Hematopoietic multipotent progenitor cell (in vitro differentiated cells): ENCODE measurements around the gene ARHGAP22. TPM values are rescaled to one million over a fixed set of nuclear protein-coding genes. Genes with fewer than 3 reads are reported as not detected.

Experiments used
- DNase-seq, 3 donors: peaks; one replicate each; pipeline ENCODE4 v3.0.0-alpha.2; 2011 to 2015; ENCODE audit warnings: low read depth in 2 of 3, low spot score in 2 of 3
- total RNA-seq: library from RNA; depleted of rRNA; stranded (reverse); fragments of >200 nt; gene quantifications from one replicate; pipeline ENCODE4 v1.2.3, GENCODE V29; 2012

Gene ARHGAP22
- total RNA-seq, 1 donor: 67.3 TPM

DNA sequence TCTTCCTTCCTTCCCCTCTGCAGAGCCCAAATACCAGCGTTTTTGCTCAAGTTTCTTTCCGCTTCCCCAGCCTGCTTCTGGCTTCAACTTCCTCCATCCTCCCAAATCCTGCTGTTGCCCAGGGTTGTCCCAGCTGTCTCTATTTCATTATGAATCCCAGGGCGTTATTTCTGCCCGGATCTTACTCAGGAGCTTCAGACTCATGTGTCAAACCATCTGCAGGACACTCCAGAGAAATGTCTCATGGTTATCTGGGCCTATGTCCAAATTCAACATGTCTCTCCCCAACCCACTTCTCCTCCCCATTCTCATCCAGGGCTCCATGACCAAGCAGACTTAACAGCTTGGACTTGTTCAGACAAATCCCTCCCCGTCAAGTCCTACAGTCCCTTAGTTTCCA lies 15.6 kb downstream of the ARHGAP22 start:
- no peak for DNase-seq

DNA sequence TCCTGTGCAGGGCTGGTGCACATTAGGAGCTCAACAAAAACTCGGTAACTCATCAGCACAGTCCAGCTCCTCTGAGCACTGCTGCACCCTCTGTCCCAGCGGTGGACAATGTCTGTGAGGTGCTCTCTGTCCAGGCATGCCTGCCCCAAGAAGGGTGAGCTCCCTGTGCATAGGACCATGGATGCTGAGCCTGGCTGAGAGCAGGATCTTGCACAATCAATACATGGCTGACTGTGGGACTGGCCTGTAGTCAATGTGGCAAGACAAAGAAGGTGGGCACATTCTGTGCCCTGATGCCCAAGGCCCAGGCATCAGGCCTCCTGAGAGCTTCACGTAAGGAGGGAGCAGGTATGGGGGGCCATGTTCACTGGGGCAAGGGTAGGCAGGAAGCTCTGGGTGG lies 17.1 kb downstream of the ARHGAP22 start:
- no peak for DNase-seq

DNA sequence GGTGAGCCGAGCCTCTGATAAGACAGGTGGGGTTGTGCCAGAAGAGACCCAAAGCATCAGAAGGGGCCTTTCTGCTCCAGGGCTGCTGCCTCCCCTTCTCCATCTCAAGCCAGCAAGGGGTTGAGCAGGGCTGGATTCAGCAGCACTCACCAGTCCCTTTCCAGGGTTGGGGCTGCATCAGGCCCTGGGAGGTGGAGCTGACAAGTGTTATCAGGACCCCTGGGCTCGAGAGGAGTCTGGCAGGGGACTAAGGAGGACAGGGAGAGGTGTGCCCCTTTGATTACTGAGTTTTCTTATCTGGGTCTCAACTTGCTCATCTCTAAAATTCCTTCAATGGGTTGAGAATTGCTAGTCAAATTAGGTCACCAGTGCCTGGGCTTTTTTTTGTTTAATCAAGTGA lies 17.8 kb downstream of the ARHGAP22 start:
- DNase-seq: no peak

DNA sequence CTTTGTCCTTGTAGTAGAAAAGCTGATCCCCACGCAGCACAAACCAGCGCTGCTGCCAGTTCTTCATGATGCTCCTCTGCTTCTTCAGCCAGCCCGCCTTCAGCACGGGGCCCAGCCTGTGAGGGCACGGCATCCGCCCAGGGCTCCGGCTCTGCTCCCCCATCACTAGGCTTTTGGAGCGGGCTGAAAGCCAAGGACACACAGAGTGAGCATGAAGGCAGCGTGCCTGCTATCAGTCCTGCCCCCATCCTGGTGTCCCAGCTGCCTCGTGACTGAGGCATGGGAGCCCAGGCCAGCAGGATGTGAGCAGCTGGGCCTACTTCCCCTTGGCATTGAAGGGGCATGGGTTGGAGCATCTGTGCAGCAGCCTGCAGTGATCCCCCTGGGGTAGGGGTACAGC lies 21.9 kb downstream of the ARHGAP22 start:
- no peak for DNase-seq

DNA sequence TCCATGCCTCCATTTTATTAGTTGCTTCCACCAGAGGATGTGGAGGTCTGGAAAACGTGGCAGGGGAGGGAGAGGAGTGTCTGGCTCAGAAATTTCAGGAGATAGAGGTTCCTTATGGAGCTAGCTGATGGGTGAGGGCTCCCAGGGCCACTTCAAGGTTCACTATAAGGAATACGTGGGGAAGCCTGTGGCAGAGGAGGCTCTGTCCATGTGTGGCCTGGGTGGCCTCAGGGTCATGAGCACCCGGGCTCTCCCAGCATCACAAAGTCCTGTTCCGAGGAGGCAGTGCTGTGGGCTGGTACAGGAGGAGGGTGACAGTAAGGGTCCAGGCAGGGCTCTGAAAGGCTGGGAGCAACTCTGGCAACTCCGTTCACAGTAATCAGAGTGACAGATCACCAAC lies 24.6 kb downstream of the ARHGAP22 start:
- no peak for DNase-seq

DNA sequence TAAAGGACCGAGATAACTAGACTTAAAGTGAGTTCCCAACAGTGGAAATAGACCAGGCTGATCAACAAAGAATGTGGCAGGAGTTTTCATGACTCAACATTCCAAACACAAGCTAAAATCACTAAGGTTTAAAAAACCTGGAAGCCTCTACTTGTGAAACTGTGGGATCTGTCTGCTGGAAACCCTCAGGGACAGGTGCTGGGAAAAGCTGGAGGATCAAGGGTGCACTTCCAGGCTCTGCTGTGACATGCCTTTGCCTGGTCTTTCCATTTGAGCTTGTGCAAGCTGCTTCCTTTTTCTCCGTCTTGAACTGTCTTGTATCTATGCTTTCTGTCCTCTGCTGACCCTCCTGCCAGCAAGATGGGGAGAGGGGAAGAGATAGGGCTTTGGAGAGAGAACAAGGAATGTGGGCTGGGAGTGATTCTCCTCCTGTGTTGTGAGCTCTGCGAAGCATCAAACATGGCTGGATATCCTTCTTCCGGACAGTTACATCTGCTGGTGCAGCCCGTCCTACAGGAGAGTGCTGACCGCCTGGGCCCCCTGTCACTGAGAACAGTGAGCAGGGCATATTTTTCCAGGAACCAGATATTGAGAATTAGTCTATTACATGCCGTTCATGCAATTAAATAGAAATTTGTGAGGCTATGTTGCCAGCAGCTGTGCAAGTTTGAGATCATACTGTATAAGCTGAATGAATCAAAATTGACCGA lies 25.5 kb downstream of the ARHGAP22 start:
- no peak for DNase-seq

DNA sequence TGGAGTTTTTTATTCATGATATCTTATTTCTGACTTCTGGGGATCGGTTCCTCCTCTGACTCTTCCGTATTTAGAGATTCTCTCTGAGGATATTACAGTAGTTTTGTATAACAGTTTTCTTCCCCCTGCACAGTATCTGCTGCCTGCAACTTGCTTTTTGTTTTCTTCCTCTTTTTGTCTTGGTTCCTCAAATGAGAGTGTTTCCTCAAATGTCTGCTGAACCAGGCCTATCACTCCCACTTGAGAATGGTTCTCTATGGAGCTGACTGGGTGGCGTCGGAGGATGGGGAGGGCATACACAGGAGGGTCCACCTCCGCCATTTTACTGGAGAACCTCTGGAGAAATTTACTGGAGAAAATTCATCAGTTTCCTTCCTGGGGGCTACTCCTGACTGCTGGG lies 27.7 kb downstream of the ARHGAP22 start:
- DNase-seq: peak in 2 of 3 donors; percentile 71 to 93

DNA sequence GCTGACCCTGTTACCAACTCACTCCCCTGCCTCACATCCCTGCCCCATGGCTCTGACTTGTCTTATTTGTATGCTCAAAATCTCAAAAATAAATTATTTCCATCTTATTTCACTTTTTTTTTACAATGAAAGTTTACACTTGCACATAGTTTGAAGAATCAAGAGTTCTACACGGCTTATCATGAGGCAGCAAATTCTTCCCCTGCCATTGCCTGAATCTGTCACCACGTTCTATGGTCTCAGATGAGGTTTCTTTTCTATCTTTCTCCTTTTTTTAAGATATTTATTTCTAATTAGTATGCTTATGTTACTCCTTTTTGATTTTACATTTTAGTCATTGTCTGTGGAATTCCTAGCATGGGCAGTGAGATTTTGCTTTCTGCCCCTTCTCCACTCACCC lies 28.4 kb downstream of the ARHGAP22 start:
- DNase-seq: peak in 1 of 3 donors; percentile 28

DNA sequence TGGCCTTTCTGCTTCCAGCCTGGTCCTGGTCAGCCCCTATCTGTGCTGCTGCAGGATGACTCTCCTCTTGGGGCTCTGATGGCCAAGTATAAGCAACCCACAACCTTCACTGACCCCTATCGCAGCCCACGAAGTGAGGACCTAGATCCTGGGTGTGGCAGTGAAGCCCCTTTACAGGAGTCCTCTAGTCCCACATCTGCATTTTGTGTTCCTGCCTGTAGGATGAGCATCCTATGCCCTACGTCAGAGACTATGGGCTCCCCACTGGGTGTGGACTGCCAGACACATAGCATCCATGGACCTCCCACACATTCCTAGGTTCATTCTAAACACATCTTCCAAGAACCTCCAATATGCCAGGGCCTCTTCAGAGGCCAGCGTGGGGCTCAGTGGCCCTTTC lies 29.0 kb downstream of the ARHGAP22 start:
- no peak for DNase-seq

DNA sequence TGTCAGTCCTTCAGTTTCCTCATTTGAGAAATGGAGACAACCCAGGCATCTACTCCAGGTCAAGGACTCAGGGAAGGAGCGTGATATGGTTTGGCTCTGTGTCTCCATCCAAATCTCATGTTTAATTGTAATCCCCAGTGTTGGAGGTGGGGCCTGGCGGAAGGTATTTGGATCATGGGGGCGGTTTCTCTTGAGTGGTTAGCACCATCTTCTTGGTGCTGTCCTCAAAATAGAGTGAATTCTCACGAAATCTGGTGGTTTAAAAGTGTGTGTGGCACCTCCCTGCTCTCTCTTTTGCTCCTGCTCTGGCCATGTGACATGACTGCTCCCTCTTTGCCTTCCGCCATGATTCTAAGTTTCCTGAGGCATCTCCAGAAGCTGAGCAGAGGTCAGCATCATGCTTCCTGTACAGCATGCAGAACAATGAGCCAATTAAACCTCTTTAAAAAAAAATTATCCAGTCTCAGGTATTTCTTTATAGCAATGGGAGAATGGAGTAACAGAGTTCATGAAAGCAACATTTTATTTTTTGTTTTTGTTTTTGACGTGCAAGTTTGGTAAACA lies 30.0 kb downstream of the ARHGAP22 start:
- no peak for DNase-seq

DNA sequence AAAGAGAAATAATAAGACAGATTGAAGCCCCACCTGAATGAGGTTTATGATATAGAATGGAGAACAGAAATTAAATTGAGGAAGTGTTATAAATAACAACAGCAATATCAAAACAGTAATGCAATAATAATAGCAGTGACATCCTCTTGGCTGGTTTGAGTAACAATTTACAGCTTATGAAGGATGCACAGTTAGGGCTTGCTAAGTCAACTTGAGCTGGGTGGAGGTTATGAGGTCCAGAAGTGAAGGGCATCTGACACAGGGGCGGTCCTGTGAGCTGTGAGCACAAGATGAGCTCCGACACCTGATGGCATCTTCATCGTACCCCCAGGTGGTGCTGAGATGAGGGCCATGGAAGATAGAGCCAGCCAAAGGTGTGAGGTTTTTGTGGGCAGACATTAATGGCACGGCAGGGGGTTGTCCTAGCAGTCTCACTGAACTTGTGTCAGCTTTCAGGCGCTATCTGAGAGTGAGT lies 30.5 kb downstream of the ARHGAP22 start:
- no peak for DNase-seq

DNA sequence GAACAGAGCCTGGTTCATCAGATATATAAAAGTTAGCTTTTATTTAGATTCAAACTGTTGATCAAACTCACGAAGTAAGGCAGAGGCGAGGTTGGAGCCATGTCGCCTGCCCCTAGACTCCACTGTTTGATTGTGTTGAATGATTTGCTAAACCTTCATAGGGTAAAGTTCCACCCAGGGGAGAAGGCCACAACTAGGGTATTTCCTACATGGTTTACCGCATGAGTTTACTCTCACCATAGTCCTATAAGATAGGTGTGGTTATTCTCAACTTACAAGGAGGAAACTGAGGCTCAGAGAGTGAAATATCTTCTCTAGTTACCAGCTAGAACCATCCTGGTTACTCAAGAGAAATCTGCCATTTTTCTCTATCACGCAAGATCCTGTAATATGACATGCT lies 31.8 kb downstream of the ARHGAP22 start:
- DNase-seq: no peak

DNA sequence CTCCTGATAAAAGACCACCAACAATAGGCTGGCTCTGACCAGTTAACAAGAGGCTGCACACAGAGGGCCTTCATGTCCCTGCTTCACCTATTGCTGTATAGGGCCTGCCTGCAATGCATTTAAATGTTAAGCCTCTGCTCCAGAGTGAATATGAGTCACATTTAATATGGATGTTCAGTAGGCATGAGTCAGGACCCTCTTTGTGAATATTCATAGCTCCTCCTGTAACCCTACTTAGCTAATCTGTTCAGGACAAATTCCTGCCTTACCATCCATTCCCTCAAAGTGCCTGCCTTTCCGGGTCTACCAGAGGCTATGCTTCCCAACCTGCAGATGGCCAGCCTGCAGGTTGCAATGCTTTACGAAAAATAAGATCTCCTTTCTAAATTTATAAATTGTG lies 32.5 kb downstream of the ARHGAP22 start:
- DNase-seq: no peak

DNA sequence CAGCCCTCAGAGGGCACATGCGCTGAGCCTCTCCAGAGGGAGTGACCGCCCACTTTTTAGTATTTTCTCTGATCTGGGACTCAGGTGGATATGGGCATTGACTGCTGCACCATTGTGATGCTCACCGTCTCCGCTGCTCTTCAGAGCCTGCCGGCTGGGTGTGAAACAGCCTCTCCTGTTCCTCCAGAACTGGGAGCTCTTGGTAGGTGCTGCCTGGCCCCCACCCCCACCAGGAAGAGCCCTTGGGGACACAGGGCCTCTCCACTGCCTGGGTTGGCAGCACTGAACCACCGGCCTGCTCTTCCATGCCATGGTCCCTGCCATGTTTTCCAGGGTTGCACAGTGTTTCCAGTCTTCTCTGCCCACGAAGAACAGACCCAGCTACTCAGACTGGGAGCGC lies 36.3 kb downstream of the ARHGAP22 start:
- no peak for DNase-seq

DNA sequence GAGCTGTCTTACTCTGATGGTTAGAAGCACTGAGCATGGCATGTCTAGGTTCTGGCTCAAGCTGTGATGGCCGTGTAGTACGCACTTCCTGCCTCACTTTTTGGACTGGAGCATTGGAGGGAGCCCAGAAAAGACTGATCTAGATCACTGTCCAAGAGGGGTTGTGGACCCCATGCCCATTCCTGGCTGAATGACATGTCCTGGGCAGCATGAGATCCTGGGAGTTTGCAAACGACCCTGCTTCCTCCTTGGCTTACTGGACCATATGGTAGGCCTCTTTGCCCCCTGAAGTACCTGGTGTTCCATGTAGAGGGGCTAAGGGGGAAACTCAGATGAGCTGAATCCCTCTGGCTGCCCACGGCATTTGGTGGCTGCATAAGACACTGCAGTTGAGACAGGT lies 36.7 kb downstream of the ARHGAP22 start:
- no peak for DNase-seq

DNA sequence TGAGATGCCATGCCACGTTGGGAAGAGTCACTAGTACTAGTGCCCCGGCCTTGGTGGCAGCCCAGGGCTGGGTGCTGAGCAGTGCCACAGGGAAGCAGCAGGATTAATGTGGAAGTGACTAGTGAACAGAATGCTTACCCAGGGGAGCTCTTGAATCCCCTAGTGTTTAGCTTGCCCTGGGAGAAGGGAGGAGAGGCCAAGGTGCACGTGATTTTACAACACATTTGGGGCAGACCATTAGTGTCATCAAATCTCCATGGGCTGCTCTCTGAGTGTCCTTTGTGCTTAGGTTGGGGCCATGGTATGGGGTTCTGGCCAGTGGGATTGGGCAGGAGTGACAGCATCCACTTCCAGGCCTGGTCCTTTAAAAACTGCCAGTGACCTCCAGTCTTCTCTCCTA lies 37.5 kb downstream of the ARHGAP22 start:
- no peak for DNase-seq

DNA sequence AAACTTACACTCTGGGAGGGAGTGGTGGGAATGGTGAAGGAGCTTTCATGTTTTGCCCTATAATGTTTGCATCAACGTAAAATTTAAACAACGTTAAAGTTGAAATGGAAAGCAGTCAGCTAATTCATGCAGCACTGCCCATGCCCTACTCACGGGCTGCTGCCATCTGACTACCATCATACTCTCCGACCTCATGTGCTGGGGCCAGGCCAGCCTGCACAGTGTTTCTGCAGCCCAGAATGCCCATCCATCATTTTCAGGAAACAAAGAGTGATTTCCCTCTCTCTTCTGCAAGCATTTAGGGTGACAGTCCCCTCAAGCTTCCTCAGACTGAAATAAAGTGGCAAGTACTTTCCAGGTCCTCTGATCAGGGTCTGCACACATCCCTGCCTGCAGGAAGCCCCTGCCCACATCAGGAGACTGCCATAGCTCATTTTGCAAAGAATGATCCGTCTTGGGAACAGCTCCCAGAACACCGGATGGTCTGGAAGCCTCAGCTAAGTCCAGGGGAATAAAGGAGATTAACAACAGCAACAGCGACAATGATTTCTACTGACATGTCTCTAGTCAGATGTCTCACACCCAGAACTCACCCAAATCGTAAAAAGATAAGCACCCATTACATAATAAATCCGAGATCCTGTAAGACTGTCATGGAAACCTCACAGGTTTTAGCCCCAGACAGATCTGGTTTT lies 40.3 kb downstream of the ARHGAP22 start:
- no peak for DNase-seq

DNA sequence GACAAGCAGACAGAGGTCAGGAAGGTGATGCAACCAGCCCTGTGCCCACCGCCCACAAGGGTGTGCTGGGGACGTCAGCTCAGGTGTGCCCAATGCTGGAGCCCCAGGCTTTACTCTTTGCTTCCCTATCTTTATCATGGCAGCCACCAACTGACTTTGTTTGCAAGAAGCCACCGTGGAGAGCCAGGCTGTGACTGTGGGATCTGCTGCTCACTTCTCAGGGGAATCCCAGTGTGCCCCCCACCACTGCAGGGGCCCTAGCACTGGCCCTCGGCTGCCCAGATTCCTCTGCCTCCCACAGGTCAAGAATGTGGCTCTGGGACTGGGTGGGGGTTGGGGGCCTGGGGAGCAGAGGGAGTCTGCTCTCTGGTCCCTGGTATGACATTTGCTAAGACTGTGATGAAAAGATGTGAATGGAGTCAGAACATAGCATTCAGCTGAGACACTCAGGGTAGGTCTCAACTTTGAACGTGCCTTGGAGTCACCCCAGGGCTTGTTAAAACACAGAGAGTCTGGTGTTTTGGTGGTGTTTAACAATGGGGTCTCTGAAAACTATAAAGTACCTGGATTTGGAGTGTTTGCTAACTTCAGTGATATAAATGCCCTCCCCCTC lies 47.3 kb downstream of the ARHGAP22 start:
- DNase-seq: no peak

DNA sequence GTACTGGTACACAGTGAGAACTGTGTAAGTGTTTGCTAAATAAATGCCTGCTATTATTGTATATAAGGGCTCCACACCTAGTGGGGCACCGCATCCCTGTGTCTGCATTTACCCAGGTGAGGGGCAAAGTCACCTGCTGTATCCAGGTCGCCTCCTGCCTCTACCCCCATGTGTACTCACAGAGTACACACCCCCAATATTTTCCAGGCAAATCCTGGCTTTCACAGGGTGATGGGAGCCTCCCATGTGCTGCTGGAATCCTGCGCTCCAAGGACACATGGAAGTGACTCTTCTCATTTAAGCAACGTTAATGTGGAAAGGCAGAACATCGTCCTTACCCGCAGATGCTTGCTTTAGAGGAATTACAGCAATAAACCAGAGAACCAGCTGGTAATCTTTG lies 48.2 kb downstream of the ARHGAP22 start:
- DNase-seq: no peak

DNA sequence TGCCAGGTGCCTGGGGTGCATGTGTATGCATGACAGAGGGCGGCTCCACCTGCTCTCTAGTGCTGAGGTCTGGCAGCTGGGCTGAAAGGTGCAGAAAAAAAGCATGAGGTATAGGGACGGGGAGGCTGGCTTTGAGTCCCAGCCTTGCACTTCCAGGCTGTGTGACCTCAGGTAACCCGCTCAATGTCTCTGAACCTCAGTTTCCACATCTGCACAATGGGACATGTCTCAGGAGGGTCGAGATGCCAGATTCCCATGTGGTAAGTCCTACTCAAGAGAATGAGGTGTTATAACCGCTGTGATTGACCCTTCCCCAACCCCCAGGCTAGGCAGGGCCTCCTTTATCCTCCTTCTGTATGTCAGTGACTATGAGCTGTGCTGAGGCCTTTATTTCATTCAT lies 48.8 kb downstream of the ARHGAP22 start:
- no peak for DNase-seq

DNA sequence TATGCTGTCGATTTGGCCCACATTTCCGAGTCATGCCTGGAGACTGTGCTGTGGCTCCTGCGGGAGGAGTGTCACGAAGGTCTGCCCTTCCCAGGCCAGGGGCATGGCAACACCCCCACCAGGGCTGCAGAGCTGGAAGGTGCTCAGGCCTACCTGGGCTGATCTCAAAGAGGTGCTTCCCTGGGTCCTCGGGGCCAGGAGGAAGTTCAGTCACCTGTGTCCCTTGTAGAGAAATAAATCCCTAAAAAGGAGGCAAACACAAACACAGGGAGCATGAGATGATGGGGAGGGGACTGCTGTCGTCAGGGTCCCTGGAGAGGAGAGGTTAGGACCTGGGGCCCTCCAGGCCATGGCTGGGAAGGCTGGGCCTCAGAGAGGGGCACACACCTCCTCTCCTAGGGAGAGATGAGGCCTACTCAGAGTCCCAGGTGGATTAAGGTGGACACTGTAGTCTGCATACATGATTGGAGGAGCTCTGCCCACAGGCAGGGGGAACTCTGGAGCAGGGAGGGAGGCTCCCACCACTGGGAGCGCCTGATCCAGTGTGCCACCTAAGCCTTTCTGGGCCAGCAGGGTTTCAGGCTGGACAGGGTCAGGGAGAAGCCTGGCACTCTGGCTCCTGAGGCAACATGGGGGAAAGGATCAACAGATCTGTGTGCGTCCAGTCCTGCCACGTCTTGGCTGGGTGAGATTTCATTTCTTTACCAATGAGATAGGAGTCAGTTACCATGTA lies 49.4 kb downstream of the ARHGAP22 start:
- no peak for DNase-seq
